Progenitor cell of endocrine pancreas (in vitro differentiated cells): Measurements from ENCODE around the gene WDR93. TPM values are rescaled to one million over a fixed set of nuclear protein-coding genes. Genes with fewer than 3 reads are reported as not detected.

Experiments
- DNase-seq: peaks from one replicate; pipeline ENCODE4 v3.0.0; 2021; ENCODE audit warnings: low spot score; ENCODE audit not compliant: unreplicated experiment
- H3K27ac Mint-ChIP-seq: 2 replicates; pipeline ENCODE4 v1.8.0; 2021; ENCODE audit warnings: mild to moderate bottlenecking, moderate library complexity, mixed read lengths
- H3K27me3 Mint-ChIP-seq: 2 replicates; pipeline ENCODE4 v1.8.0; 2021; ENCODE audit warnings: mixed read lengths
- H3K36me3 Mint-ChIP-seq: 2 replicates; pipeline ENCODE4 v1.8.0; 2022; ENCODE audit warnings: mixed read lengths; ENCODE audit not compliant: insufficient read depth
- H3K4me1 Mint-ChIP-seq: 2 replicates; pipeline ENCODE4 v1.8.0; 2021; ENCODE audit warnings: low read depth, mixed read lengths
- H3K4me3 Mint-ChIP-seq: 2 replicates; pipeline ENCODE4 v1.8.0; 2021; ENCODE audit warnings: low read depth, mild to moderate bottlenecking, moderate library complexity, mixed read lengths
- H3K9me3 Mint-ChIP-seq: 2 replicates; pipeline ENCODE4 v1.8.0; 2021; ENCODE audit warnings: low read depth, mixed read lengths
- CTCF ChIP-seq: fragments of 200-600 bp; sonication (generic); IDR thresholded peaks from one replicate; pipeline ENCODE4 v1.5.0; 2021; ENCODE audit warnings: antibody characterized with exemption, mild to moderate bottlenecking; ENCODE audit not compliant: unreplicated experiment
- total RNA-seq: library from RNA; stranded (reverse); gene quantifications from 2 replicates; pipeline ENCODE4 v1.2.1, GENCODE V29; 2021

The WDR93 gene
- total RNA-seq, 1 donor from 2014 or later = 1.3 TPM

- no peak overlapping the region for H3K27ac Mint-ChIP-seq
- H3K27me3 Mint-ChIP-seq = peaks cover 43% of the 10 kb centered on the region
- H3K36me3 Mint-ChIP-seq = no peaks in the 10 kb centered on the region
- no peak overlapping the region for H3K4me3 Mint-ChIP-seq
- TF ChIP-seq CTCF = no peak
- no peak for DNase-seq
- no peaks in the 10 kb centered on the region for H3K9me3 Mint-ChIP-seq
- peaks cover 3% of the 10 kb centered on the region for H3K4me1 Mint-ChIP-seq
Measured at GRCh38 chr15:89669309-89669865, 21.2 kb upstream of the WDR93 start.

- Mint-ChIP-seq H3K27me3 (peaks cover 37% of the 10 kb centered on the region), H3K4me3 (no peak overlapping the region), H3K9me3 (no peaks in the 10 kb centered on the region), H3K4me1 (peaks cover under 1% of the 10 kb centered on the region), H3K36me3 (no peaks in the 10 kb centered on the region), H3K27ac (no peak overlapping the region)
- no peak for TF ChIP-seq CTCF
- no peak for DNase-seq
Measured at GRCh38 chr15:89669941-89670340, 20.7 kb upstream of the WDR93 start.

- Mint-ChIP-seq H3K27me3 (peaks cover 36% of the 10 kb centered on the region), H3K9me3 (no peaks in the 10 kb centered on the region), H3K27ac (no peak overlapping the region), H3K4me1 (no peaks in the 10 kb centered on the region), H3K4me3 (no peak overlapping the region), H3K36me3 (no peaks in the 10 kb centered on the region)
- TF ChIP-seq CTCF = no peak
- no peak for DNase-seq
Measured at GRCh38 chr15:89670971-89671560, 19.5 kb upstream of the WDR93 start.

- Mint-ChIP-seq H3K27me3 (peaks cover 36% of the 10 kb centered on the region), H3K4me1 (no peaks in the 10 kb centered on the region), H3K36me3 (no peaks in the 10 kb centered on the region), H3K27ac (no peak overlapping the region), H3K4me3 (no peak overlapping the region), H3K9me3 (no peaks in the 10 kb centered on the region)
- no peak for DNase-seq
- no peak for TF ChIP-seq CTCF
Measured at GRCh38 chr15:89671687-89672086, 18.9 kb upstream of the WDR93 start.

- Mint-ChIP-seq H3K36me3 (no peaks in the 10 kb centered on the region), H3K4me1 (no peaks in the 10 kb centered on the region), H3K9me3 (no peaks in the 10 kb centered on the region), H3K4me3 (no peak overlapping the region), H3K27me3 (peaks cover 36% of the 10 kb centered on the region), H3K27ac (no peak overlapping the region)
- no peak for DNase-seq
- no peak for TF ChIP-seq CTCF
Measured at GRCh38 chr15:89672221-89673164, 18.1 kb upstream of the WDR93 start.
